Measurements from ENCODE around the gene PRKACB. TPM values are rescaled to one million over a fixed set of nuclear protein-coding genes. Genes with fewer than 3 reads are reported as not detected.
A peak's percentile ranks its signal among the peaks of the same experiment; 100 is the strongest.

PRKACB gene
- total and polyA plus RNA-seq, 4 donors, result 5.9 to 18.2 (median 8.9) TPM

- Histone ChIP-seq H3K27me3 (ENCODE audit: control insufficient read depth in 4 of 4, insufficient read depth in 4 of 4, low read length in 3 of 4) (no peaks in the 10 kb centered on the region), H3K9me3 (ENCODE audit: control insufficient read depth in 4 of 4, low read length in 3 of 4) (peaks cover 0 to 2% (median 1%) of the 10 kb centered on the region in 4 donors), H3K4me3 (ENCODE audit: low read depth in 1 of 3, low read length in 3 of 3) (peak overlapping the region in 1 of 3 donors; percentile 3), H3K4me1 (ENCODE audit: control insufficient read depth in 4 of 4, insufficient read depth in 4 of 4, low read length in 3 of 4) (peaks cover 0 to 6% (median 0%) of the 10 kb centered on the region in 4 donors), H3K9ac (ENCODE audit: low read depth in 1 of 2, low read length in 2 of 2) (peak overlapping the region in 1 of 2 donors; percentile 58), H3K36me3 (ENCODE audit: control insufficient read depth in 4 of 4, insufficient read depth in 3 of 4, low read depth in 1 of 4, low read length in 3 of 4) (no peaks in the 10 kb centered on the region), H3K27ac (ENCODE audit: low read depth in 1 of 2, low read length in 2 of 2) (no peak overlapping the region)
- WGBS, result 48% methylated on average over 9 of the region's 9 CpGs
- peak; percentile 48 for TF ChIP-seq CTCF (IDR thresholded peaks at IDR 0.05; ENCODE audit: low read depth, low read length, missing input control)
- no peak for TF ChIP-seq MAX (IDR thresholded peaks at IDR 0.05)
- peak; percentile 68 to 77 for TF ChIP-seq RAD21 (IDR thresholded peaks at IDR 0.05)
- DNase-seq (ENCODE audit: low spot score), result no peak
Measured at GRCh38 chr1:84141182-84142003, 2.7 kb upstream of the PRKACB start.

- peak overlapping the region in 1 of 2 donors; percentile 77 for H3K9ac ChIP-seq (ENCODE audit: low read depth in 1 of 2, low read length in 2 of 2)
- TF ChIP-seq NR2F2 (IDR thresholded peaks at IDR 0.05), result no peak
- TF ChIP-seq FOXA1 (IDR thresholded peaks at IDR 0.05), result no peak
- peak; percentile 77 for TF ChIP-seq YY1 (IDR thresholded peaks at IDR 0.05)
- no peaks in the 10 kb centered on the region for H3K9me3 ChIP-seq (ENCODE audit: control insufficient read depth in 4 of 4, low read length in 3 of 4)
- 44% methylated on average over 2 of the region's 2 CpGs for WGBS
- H3K4me3 ChIP-seq (ENCODE audit: low read depth in 1 of 3, low read length in 3 of 3), result peak overlapping the region in 1 of 3 donors; percentile 11
- DNase-seq (ENCODE audit: low spot score), result no peak
- no peak overlapping the region for H3K27ac ChIP-seq (ENCODE audit: low read depth in 1 of 2, low read length in 2 of 2)
- no peaks in the 10 kb centered on the region for H3K36me3 ChIP-seq (ENCODE audit: control insufficient read depth in 4 of 4, insufficient read depth in 3 of 4, low read depth in 1 of 4, low read length in 3 of 4)
- peaks cover 0 to 6% (median 0%) of the 10 kb centered on the region in 4 donors for H3K4me1 ChIP-seq (ENCODE audit: control insufficient read depth in 4 of 4, insufficient read depth in 4 of 4, low read length in 3 of 4)
- no peaks in the 10 kb centered on the region for H3K27me3 ChIP-seq (ENCODE audit: control insufficient read depth in 4 of 4, insufficient read depth in 4 of 4, low read length in 3 of 4)
Measured at GRCh38 chr1:84145068-84145467, 997 bp downstream of the PRKACB start.

- peaks cover 0 to 3% (median 0%) of the 10 kb centered on the region in 4 donors for H3K4me1 ChIP-seq (ENCODE audit: control insufficient read depth in 4 of 4, insufficient read depth in 4 of 4, low read length in 3 of 4)
- H3K9me3 ChIP-seq (ENCODE audit: control insufficient read depth in 4 of 4, low read length in 3 of 4), result no peaks in the 10 kb centered on the region
- no peak overlapping the region for H3K4me3 ChIP-seq (ENCODE audit: low read depth in 1 of 3, low read length in 3 of 3)
- no peak overlapping the region for H3K9ac ChIP-seq (ENCODE audit: low read depth in 1 of 2, low read length in 2 of 2)
- 74% methylated on average over 4 of the region's 4 CpGs for WGBS
- no peaks in the 10 kb centered on the region for H3K36me3 ChIP-seq (ENCODE audit: control insufficient read depth in 4 of 4, insufficient read depth in 3 of 4, low read depth in 1 of 4, low read length in 3 of 4)
- no peaks in the 10 kb centered on the region for H3K27me3 ChIP-seq (ENCODE audit: control insufficient read depth in 4 of 4, insufficient read depth in 4 of 4, low read length in 3 of 4)
- no peak overlapping the region for H3K27ac ChIP-seq (ENCODE audit: low read depth in 1 of 2, low read length in 2 of 2)
- DNase-seq (ENCODE audit: low spot score), result no peak
- TF ChIP-seq CTCF (IDR thresholded peaks at IDR 0.05; ENCODE audit: low read depth, low read length, missing input control), result no peak
- no peak for TF ChIP-seq GABPA (IDR thresholded peaks at IDR 0.05 in 1 of 2, conservative IDR thresholded peaks at IDR 0.05 in 1 of 2)
- no peak for TF ChIP-seq YY1 (IDR thresholded peaks at IDR 0.05)
- no peak for TF ChIP-seq EGR1 (IDR thresholded peaks at IDR 0.05; ENCODE audit: low read depth in 2 of 2)
- TF ChIP-seq FOXA1 (IDR thresholded peaks at IDR 0.05), result no peak
- TF ChIP-seq FOXA2 (IDR thresholded peaks at IDR 0.05), result no peak
- TF ChIP-seq ZBTB33 (IDR thresholded peaks at IDR 0.05), result no peak
- TF ChIP-seq MAX (IDR thresholded peaks at IDR 0.05), result no peak
- TF ChIP-seq JUND (IDR thresholded peaks at IDR 0.05), result no peak
- no peak for TF ChIP-seq RAD21 (IDR thresholded peaks at IDR 0.05)
- TF ChIP-seq REST (IDR thresholded peaks at IDR 0.05), result no peak
- TF ChIP-seq SP1 (IDR thresholded peaks at IDR 0.05), result no peak
- TF ChIP-seq HNF4A (conservative IDR thresholded peaks at IDR 0.05), result no peak
Measured at GRCh38 chr1:84146411-84147032, 2.5 kb downstream of the PRKACB start.
